Measurements from ENCODE around the gene TUBA3E.
A peak's percentile ranks its signal among the peaks of the same experiment; 100 is the strongest.
"Not testable (repeated sequence)": the region's sequence is repeated elsewhere in the genome, so short reads cannot be mapped to it uniquely, and the experiment has no call there.

TUBA3E gene

DNA sequence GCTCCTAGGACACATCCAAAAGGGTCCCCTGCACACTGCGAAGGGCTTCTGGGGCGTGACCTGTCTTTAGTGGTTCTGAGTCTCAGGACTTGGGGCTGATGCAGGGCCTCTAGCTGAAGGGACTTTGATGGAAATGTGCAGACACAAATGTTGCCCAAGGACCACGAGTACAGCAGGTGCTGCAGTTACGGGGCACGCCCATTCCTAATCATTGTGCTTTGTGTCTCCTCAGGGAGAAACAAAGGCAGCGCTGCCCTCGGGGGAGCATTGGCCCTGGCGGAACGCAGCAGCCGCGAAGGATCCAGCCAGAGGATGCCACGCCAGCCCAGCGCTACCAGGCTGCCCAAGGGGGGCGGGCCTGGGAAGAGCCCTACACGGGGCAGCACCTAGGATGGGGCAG lies 8.0 kb downstream of the TUBA3E start:
- no peak for DNase-seq

DNA sequence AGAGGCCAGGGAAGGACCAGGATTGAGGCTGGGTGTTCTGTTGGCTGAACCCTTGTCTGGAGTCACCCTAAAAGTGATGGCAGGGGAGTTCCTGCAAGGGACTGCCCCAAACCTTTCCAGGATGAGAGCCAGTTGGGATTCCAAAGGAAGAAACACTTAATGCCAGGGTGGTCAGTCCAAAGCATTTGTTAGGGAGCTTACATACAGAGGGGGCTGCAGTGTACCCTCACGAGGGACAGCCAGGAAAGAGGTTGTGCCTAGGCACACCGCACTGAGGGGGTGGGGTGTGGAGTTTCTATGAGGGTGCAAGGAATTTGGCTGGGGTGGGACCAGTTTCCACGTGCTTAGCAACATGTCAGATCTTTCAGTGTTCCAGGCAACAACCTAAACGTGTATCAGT lies 9.3 kb downstream of the TUBA3E start:
- DNase-seq = not testable (repeated sequence)

DNA sequence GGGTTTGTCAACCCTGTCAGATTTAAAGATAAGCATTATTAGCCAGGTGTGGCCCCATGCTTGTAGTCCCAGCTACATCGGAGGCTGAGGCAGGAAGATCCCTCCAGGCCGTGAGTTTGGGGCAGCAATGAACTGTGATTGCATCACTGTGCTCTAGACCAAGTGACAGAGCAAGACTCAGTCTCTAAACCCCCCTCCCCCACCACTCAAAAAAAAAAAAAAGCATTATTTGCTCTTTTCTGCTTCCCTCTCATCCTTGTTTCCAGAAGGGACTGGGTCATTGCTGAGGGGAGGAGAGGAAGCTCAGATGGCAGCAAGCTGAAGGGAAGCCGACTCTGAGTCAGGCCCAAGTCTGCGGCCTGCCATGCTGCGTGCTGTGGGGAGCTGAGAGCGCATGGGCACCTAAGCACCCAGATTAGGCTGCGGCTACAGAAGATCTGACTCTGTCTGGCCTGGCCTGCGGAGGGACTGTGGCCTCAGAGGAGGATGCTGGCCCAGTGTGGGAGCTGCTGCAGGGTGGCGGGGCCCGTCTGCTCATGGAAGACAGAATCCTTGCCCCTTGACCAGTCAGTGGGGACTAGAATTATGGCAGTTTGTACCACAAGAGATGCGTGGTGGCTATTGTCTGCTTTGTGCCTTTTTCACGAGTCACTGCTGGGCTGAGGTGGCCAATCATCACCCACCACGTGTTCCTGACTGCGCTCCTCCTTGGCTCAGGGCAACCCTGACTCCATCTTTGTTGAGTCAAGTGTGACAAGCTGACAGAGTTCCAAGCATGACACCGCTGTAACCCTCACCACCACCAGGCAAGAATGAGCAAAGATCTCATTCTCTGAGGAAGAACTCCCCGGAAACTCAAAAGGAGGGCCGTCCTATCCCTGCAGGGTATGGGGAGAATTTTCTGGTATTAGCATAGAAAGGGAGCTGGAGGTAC lies 10.1 kb downstream of the TUBA3E start:
- DNase-seq = not testable (repeated sequence)

DNA sequence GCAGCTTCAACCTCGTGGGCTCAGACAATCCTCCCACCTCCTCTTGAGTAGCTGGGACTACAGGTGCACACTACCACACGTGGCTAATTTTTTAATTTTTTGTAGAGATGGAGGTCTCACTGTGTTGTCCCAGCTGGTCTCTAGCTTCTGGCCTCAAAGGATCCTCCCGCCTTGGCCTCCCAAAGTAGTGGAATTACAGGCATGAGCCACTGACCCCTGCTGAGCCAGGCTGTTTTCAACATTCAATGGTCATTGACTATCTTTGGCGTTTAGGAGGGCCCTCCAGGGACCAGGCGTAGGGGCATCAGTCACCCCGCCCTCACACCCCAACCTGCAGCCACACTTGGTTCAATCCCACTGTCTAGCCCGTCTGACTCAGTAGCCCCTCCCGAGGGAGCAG lies 11.0 kb downstream of the TUBA3E start:
- no peak for DNase-seq

DNA sequence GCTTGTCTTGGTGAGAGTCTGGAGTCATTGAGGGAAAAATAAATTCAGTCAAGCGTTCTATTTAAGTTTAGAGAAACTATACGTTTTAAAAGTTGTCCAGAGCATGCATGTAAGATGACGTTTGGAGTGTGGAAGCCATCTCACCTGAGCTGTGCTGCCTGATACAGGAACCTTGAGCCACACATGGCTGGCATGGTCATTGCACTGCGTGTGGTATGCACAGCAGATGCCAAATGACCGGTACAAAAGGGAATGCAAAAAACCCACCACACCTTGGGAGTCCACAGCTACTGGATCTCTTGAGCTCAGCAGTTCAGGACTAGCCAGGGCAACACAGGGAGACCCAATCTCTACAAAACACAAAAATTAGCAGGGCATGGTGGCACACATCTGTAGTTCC lies 11.8 kb downstream of the TUBA3E start:
- DNase-seq = no peak

GRCh38 chr2:130185896-130186295 lies 12.3 kb downstream of the TUBA3E start:
- DNase-seq = no peak

GRCh38 chr2:130185436-130185835 lies 12.8 kb downstream of the TUBA3E start:
- DNase-seq = no peak

DNA sequence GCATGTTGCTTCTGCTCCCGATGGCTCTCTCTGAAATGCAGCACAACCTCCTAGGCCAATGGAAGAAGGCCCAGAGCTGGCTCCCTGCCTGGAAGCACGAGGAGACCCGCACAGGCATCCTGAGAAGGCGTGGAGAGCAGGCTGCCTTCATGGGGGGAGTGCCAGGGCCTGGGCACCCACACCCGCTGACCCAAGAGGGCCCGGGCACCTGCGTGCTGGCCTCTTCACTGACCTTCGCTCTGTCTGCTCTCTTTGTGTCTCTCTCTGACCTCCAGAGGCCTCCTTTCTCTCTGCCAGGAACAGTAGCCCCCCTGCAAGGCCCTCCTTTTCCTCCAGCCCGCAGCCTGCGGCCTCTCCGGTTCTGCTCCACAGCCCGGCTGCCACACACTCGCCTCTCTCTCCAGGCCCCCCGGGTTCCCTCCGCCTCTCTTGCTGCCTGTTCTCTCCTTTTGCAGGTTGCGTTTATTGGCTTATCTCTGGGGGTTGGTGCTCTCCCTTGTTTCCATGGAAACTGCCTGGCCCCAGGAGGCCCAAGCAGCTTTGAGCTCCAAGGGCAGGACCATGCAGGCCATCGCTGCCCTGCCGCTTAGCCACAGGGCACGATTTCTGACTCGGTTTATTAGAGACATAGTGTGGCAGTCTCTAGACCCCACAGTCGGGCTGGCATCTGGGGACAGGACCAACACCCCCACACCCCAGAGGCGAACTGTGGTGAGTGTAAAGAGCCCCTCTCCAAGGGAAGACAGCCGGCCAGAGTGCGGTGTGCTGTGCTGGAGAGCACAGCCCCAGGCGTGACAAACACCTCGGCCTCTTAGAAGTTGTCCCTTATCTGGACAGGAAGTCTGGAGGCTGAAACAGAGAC lies 14.5 kb downstream of the TUBA3E start:
- peak; percentile 21 for DNase-seq

DNA sequence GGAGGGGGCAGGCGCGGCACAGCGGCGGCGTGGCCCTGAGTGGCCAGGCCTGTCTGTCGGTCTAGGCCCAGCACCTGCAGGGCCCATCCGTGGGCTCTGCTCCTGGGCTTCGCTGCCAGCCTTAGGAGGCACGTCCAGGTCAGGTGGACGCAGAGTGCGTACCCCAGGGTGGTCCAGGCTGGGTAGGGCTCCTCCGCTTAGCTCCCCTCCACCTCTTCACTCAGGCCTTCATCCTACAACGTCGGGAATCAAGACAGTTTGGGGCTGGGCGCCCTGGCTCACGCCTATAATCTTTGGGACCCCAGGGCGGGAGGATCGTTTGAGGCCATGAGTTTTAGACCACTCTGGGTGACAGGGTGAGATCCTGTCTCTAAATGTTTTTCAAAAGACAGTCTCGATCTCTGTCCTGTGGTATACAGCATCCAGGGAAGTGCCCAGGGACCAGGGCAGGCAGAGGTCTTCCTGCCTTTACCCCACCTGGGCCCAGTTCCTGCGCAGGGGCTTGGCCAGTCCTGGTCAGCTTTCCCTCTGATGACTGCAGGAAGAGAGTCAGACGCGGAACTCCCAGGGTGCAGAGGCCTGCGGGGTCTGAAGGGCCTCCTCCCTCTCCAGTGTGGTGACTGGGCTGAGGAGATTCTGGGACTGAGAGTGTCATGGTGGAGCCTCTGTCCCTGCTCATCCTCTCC lies 15.3 kb downstream of the TUBA3E start:
- not testable (repeated sequence) for DNase-seq

- peak; percentile 85 for DNase-seq
Measured at GRCh38 chr2:130181880-130182682, 16.2 kb downstream of the TUBA3E start, which contains the start of gene MZT2B. Gene MZT2B, plus strand, starts transcription at chr2:130182262. Its CDS starts 21 bp downstream, at chr2:130182283.

- peak; percentile 96 for DNase-seq
Measured at GRCh38 chr2:130181325-130181879, 16.8 kb downstream of the TUBA3E start, which contains the start of gene SMPD4. Gene SMPD4, minus strand, starts transcription at chr2:130181602. Its CDS starts 5,010 bp downstream, at chr2:130176592.

GRCh38 chr2:130180404-130181324 lies 17.6 kb downstream of the TUBA3E start:
- not testable (repeated sequence) for DNase-seq

- not testable (repeated sequence) for DNase-seq
Measured at GRCh38 chr2:130174866-130175265, 23.4 kb downstream of the TUBA3E start.

DNA sequence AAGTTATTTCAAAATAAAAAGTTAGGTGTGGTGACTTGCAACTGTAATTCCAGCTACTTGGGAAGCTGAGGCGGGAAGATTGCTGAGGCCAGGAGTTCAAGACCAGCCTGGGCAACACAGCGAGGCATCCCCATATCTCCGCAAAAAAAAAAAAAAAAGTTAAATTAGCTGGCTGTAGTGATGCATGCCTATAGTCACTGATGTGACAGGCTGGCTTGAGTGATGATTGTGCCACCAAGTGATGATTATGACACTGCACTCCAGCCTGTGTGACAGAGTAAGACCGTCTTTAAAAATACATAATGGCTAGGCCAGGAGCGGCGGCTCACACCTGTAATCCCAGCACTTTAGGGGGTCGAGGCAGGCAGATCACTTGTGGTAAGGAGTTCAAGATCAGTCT lies 28.3 kb downstream of the TUBA3E start:
- DNase-seq = no peak

GRCh38 chr2:130169163-130169562 lies 29.1 kb downstream of the TUBA3E start:
- not testable (repeated sequence) for DNase-seq

GRCh38 chr2:130166611-130167010 lies 31.6 kb downstream of the TUBA3E start:
- DNase-seq = not testable (repeated sequence)

DNA sequence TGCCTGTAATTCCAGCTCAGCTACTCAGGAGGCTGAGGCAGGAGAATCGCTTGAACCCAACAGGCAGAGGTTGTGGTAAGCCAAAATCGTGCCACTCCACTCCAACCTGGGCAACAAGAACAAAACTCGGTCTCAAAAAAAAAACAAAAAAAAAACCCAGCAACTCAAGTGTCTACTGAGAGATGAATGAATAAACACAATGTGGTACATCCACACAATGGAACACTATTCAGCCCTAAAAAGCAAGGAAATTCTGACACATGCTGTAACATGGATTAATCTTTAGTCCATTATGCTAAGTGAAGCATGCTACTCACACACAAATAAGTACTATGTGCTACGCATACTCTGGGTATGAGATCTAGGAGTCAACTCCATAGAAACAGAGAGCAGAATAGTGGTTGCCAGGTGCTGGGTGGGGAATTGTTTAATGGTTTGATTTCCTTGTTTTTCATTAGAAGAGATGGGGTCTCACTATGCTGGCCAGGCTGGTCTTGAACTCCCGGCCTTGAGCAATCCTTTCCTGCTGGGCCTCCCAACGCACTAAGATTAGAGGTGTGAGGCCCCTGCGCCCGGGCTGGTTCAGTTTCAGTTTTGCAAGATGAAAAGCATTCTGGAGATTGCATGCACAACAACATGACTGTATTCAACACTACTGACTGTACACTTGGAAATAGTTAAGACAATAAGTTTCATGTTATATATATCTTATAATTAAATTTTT lies 32.8 kb downstream of the TUBA3E start:
- DNase-seq = no peak

GRCh38 chr2:130162968-130163367 lies 35.3 kb downstream of the TUBA3E start:
- no peak for DNase-seq

- not testable (repeated sequence) for DNase-seq
Measured at GRCh38 chr2:130162486-130162885, 35.8 kb downstream of the TUBA3E start.

Data from fibroblast of skin of right quadriceps (primary cell).